ENCODE data around the gene ZNF358. TPM values are rescaled to one million over a fixed set of nuclear protein-coding genes. Genes with fewer than 3 reads are reported as not detected.

Gene ZNF358
- total and polyA plus RNA-seq, 2 of the 13 experiments (the other 11 are each of a cell fraction or from before 2014, with no cell fraction given), result 9.1 to 37.0 TPM

DNA sequence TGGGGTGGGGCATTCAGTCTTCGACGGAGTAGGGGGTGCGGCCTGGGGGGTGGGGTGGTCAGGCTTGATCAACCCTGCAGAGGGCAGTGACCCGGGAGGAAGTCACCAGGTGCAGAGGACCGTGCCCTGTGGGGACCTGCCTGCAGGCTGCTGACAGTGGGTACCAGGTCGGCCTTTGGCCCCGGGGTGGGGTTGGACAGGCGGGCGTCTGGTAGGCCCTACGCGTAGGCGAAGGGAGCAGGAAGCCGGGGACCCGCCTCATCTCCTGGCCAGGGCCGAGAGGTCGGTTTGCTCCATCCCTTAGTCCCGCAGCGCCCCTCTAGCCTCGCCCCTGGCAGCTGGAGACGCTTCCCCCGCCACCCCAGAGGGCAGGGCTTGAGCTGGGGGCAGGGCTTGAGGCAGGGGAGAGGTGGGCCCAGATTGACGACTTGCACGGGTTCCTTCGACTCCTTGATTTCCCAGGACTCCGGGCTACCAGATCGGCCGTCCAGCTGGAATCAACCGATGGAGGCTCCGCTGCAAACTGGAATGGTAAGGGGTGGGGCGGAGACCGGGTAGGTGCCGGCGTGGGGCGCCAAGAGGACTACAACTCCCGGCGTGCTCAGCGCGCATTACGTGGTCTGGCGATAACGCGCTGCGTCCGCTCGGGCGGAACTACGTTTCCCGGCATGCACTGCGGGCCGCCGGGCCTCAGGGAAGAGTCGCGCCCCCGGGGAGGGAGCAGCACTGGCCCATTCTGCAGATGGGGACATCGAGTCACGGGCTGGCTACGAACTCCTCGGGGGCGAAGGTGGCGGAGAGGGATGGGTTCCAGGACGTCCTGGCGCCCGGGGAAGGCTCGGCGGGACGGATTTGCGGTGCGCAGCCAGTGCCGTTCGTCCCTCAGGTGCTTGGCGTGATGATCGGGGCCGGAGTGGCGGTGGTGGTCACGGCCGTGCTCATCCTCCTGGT, 19.4 kb downstream of the ZNF358 start, which contains the start of gene PNPLA6 (continued):
- TF ChIP-seq HNF4A (CRISPR knock-in tag; IDR thresholded peaks at IDR 0.05), result peak; percentile 38; the same call in 1 of the 2 replicates
- TF ChIP-seq, protein P1, sequence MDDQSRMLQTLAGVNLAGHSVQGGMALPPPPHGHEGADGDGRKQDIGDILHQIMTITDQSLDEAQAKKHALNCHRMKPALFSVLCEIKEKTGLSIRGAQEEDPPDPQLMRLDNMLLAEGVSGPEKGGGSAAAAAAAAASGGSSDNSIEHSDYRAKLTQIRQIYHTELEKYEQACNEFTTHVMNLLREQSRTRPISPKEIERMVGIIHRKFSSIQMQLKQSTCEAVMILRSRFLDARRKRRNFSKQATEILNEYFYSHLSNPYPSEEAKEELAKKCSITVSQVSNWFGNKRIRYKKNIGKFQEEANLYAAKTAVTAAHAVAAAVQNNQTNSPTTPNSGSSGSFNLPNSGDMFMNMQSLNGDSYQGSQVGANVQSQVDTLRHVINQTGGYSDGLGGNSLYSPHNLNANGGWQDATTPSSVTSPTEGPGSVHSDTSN (CRISPR knock-in tag; IDR thresholded peaks at IDR 0.05; ENCODE audit: borderline replicate concordance), result no peak
- TF ChIP-seq, protein P2, sequence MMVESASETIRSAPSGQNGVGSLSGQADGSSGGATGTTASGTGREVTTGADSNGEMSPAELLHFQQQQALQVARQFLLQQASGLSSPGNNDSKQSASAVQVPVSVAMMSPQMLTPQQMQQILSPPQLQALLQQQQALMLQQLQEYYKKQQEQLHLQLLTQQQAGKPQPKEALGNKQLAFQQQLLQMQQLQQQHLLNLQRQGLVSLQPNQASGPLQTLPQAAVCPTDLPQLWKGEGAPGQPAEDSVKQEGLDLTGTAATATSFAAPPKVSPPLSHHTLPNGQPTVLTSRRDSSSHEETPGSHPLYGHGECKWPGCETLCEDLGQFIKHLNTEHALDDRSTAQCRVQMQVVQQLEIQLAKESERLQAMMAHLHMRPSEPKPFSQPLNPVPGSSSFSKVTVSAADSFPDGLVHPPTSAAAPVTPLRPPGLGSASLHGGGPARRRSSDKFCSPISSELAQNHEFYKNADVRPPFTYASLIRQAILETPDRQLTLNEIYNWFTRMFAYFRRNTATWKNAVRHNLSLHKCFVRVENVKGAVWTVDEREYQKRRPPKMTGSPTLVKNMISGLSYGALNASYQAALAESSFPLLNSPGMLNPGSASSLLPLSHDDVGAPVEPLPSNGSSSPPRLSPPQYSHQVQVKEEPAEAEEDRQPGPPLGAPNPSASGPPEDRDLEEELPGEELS (CRISPR knock-in tag; IDR thresholded peaks at IDR 0.05), result peak; percentile 32; the same call in 1 of the 2 replicates
- TF ChIP-seq ZNF230 (CRISPR knock-in tag; IDR thresholded peaks at IDR 0.05), result no peak
- no peak for TF ChIP-seq SCMH1 (CRISPR knock-in tag; IDR thresholded peaks at IDR 0.05; ENCODE audit: borderline replicate concordance)
- peak; percentile 28; the same call in 1 of the 2 replicates for TF ChIP-seq FOXC1 (CRISPR knock-in tag; IDR thresholded peaks at IDR 0.05; ENCODE audit: borderline replicate concordance)
- TF ChIP-seq, protein P3, sequence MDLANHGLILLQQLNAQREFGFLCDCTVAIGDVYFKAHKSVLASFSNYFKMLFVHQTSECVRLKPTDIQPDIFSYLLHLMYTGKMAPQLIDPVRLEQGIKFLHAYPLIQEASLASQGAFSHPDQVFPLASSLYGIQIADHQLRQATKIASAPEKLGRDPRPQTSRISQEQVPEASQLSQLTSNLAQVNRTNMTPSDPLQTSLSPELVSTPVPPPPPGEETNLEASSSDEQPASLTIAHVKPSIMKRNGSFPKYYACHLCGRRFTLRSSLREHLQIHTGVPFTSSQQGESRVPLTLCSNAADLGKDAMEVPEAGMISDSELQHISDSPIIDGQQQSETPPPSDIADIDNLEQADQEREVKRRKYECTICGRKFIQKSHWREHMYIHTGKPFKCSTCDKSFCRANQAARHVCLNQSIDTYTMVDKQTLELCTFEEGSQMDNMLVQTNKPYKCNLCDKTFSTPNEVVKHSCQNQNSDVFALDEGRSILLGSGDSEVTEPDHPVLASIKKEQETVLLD (CRISPR knock-in tag; IDR thresholded peaks at IDR 0.05; ENCODE audit: low read depth), result no peak; the same call in 1 of the 2 replicates
- no peak for TF ChIP-seq NFE2L2 (IDR thresholded peaks at IDR 0.05; ENCODE audit: low read length)
- TF ChIP-seq EHMT2 (IDR thresholded peaks at IDR 0.05; ENCODE audit: borderline replicate concordance, low read depth, low read length), result no peak
- no peak for TF ChIP-seq ZNF879 (CRISPR knock-in tag; IDR thresholded peaks at IDR 0.05)
- TF ChIP-seq ZNF20 (CRISPR knock-in tag; IDR thresholded peaks at IDR 0.05), result no peak
- TF ChIP-seq HOXA9 (CRISPR knock-in tag; IDR thresholded peaks at IDR 0.05; ENCODE audit: borderline replicate concordance), result no peak
- TF ChIP-seq, protein P4, sequence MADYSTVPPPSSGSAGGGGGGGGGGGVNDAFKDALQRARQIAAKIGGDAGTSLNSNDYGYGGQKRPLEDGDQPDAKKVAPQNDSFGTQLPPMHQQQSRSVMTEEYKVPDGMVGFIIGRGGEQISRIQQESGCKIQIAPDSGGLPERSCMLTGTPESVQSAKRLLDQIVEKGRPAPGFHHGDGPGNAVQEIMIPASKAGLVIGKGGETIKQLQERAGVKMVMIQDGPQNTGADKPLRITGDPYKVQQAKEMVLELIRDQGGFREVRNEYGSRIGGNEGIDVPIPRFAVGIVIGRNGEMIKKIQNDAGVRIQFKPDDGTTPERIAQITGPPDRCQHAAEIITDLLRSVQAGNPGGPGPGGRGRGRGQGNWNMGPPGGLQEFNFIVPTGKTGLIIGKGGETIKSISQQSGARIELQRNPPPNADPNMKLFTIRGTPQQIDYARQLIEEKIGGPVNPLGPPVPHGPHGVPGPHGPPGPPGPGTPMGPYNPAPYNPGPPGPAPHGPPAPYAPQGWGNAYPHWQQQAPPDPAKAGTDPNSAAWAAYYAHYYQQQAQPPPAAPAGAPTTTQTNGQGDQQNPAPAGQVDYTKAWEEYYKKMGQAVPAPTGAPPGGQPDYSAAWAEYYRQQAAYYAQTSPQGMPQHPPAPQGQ (CRISPR knock-in tag; IDR thresholded peaks at IDR 0.05; ENCODE audit: borderline replicate concordance), result no peak; the same call in 1 of the 2 replicates
- no peak for TF ChIP-seq NFE2 (CRISPR knock-in tag; IDR thresholded peaks at IDR 0.05)
- no peak for TF ChIP-seq ZEB1 (IDR thresholded peaks at IDR 0.05; ENCODE audit: insufficient replicate concordance, low read depth)
- 0 out of 2 replicates have a peak, but pooled peaks have one; percentile 40 for TF ChIP-seq ZIK1 (CRISPR knock-in tag; IDR thresholded peaks at IDR 0.05; ENCODE audit: borderline replicate concordance, low read depth)
- TF ChIP-seq CENPT (CRISPR knock-in tag; IDR thresholded peaks at IDR 0.05; ENCODE audit: low read depth), result no peak
- TF ChIP-seq, protein P5, sequence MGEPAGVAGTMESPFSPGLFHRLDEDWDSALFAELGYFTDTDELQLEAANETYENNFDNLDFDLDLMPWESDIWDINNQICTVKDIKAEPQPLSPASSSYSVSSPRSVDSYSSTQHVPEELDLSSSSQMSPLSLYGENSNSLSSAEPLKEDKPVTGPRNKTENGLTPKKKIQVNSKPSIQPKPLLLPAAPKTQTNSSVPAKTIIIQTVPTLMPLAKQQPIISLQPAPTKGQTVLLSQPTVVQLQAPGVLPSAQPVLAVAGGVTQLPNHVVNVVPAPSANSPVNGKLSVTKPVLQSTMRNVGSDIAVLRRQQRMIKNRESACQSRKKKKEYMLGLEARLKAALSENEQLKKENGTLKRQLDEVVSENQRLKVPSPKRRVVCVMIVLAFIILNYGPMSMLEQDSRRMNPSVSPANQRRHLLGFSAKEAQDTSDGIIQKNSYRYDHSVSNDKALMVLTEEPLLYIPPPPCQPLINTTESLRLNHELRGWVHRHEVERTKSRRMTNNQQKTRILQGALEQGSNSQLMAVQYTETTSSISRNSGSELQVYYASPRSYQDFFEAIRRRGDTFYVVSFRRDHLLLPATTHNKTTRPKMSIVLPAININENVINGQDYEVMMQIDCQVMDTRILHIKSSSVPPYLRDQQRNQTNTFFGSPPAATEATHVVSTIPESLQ (CRISPR knock-in tag; conservative IDR thresholded peaks at IDR 0.05), result 0 out of 2 replicates have a peak, but pooled peaks have one; percentile 58

Measured in HepG2 (cell line).